ENCODE results near the gene CD47. TPM values are rescaled to one million over a fixed set of nuclear protein-coding genes. Genes with fewer than 3 reads are reported as not detected.

CD47 gene
- total RNA-seq, 3 donors from 2014 or later = 68.5 to 83.0 (median 73.2) TPM

DNA sequence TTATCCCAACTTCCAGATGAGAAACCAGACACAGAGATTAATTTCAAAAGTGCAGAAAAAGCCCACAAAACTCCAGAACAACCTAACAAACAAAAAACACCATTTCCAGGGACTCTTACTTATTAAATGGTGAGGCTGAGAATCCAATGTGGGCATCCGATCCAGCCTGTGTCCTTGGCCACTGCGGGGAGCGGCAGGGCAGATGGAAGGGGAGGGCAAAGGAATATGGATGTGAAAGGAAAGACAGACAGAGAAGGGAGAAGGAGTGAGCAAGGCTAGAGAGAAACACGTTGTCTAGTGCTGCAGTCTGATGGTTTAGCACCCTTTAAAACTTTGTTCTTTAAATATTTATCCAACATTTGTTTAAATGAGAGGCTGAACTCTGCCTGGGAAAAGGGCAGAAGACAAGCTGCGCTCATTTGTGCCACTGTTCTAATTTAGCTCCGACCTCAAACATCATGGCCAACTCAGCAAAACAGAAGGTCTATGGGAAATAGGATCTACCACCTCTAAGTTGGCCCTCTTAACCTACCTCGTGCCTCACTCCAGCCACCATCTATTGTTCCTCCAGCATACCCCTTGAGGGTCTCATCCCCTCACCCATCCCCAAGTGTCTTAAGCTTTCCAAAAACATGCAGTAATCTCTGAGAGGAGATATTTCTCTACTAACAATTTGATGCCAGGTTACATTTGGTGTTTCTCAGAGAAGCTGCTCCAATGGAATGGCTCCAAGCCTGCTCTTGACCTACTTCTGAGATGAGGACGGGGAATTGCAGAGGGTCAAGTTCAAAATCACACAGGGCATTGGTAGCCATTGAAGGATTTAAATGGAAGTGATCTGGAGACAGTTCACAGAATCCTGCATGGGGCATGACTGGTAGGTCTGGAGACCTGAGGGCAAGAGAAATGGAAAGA, 77.4 kb downstream of the CD47 start:
- Histone ChIP-seq H3K4me1 (ENCODE audit: low read depth) (no peaks in the 10 kb centered on the region), H3K36me3 (ENCODE audit: low read depth) (no peaks in the 10 kb centered on the region), H3K4me3 (no peak overlapping the region), H3K9me3 (no peaks in the 10 kb centered on the region)
- intact Hi-C loops (cut with DNase I, micrococcal nuclease) = no loop called here
- DNase-seq = no peak
- TF ChIP-seq, protein P1, sequence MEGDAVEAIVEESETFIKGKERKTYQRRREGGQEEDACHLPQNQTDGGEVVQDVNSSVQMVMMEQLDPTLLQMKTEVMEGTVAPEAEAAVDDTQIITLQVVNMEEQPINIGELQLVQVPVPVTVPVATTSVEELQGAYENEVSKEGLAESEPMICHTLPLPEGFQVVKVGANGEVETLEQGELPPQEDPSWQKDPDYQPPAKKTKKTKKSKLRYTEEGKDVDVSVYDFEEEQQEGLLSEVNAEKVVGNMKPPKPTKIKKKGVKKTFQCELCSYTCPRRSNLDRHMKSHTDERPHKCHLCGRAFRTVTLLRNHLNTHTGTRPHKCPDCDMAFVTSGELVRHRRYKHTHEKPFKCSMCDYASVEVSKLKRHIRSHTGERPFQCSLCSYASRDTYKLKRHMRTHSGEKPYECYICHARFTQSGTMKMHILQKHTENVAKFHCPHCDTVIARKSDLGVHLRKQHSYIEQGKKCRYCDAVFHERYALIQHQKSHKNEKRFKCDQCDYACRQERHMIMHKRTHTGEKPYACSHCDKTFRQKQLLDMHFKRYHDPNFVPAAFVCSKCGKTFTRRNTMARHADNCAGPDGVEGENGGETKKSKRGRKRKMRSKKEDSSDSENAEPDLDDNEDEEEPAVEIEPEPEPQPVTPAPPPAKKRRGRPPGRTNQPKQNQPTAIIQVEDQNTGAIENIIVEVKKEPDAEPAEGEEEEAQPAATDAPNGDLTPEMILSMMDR (IDR thresholded peaks at IDR 0.05) = no peak
- no peak for ATAC-seq

DNA sequence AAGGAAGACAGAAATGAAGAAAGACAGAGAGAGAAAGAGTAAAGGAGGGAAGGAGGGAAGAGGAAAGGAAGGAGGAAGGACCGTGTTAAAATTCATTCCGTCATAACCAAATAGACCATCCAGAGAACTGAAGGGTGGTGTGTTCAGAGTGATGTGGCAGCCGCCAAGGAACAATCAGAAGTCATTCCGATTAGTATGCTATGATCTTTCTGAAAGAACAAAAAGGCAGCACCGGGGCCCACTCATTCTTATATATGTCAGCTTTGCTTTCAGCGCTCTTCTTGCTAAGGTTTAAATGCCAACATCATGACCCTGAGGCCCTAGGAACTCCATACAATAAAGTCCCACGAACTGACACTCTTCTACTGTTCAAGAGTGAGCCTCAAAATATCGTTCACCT, 78.5 kb downstream of the CD47 start:
- intact Hi-C loops (cut with DNase I, micrococcal nuclease) = no loop called here
- Histone ChIP-seq H3K4me1 (ENCODE audit: low read depth) (no peaks in the 10 kb centered on the region), H3K9me3 (no peaks in the 10 kb centered on the region), H3K4me3 (no peak overlapping the region), H3K36me3 (ENCODE audit: low read depth) (no peaks in the 10 kb centered on the region)
- TF ChIP-seq, protein P1 (IDR thresholded peaks at IDR 0.05) = no peak
- DNase-seq = no peak
- no peak for ATAC-seq

DNA sequence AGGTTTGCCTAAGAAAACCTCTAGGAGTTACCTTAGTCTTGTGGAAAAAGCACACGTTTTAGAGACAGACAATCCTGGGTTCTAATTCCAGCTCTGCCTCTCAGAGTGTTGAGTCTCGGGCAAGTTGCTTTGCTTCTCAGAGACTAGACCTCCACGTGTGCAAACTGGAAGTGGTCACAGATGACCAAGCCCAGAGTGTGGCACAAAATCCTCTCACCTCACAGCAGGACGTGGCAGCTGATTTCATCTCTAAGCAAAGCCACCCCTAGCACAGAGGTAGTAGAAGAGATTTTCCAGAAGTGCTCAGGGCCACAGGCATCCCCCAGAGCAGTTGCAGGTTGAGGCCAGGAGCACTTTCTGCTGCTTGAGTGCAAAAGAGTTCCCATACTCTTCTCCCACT, 79.2 kb downstream of the CD47 start:
- TF ChIP-seq, protein P1 (IDR thresholded peaks at IDR 0.05) = no peak
- intact Hi-C loops (cut with DNase I, micrococcal nuclease) = no loop called here
- DNase-seq (no peak), ATAC-seq (no peak)
- Histone ChIP-seq H3K4me1 (ENCODE audit: low read depth) (peaks cover 3% of the 10 kb centered on the region), H3K4me3 (no peak overlapping the region), H3K36me3 (ENCODE audit: low read depth) (no peaks in the 10 kb centered on the region), H3K9me3 (no peaks in the 10 kb centered on the region)

DNA sequence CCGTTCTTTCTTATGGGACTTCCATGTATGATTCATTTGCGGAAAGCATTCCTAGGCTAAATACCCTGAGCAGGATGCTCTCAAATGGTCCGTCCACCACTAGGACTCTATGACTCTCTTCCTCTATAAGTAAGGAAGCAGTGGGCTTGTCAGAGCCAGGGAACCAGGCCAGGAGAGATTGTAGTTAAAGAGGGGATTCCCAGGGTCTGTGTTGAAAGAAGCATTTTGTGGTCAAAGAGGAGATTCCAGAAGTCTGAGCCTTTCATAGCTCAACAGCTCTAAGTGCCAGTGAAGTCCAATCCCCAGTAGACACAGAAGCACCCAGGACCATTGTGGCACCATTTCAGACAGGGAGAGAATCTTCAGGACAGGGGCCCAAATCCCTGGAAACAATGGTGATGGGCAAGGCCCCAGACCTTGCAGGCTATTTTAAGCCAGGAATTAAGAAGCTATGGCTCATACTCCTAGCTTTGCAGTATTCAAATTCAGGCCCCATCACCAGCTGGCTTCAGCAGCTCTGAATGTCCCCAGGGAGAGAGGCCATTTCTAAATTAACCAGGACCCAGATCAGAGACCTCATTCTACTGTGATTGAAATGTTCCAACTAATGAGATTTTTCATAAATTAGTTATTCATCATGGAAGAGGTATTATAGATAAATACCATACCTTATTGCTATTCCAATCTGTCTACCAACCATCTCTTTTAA, 81.7 kb downstream of the CD47 start:
- Histone ChIP-seq H3K36me3 (ENCODE audit: low read depth) (no peaks in the 10 kb centered on the region), H3K4me1 (ENCODE audit: low read depth) (peaks cover 10% of the 10 kb centered on the region), H3K9me3 (no peaks in the 10 kb centered on the region), H3K4me3 (no peak overlapping the region)
- intact Hi-C loops (cut with DNase I, micrococcal nuclease) = no loop called here
- no peak for ATAC-seq
- TF ChIP-seq, protein P1 (IDR thresholded peaks at IDR 0.05) = no peak
- no peak for DNase-seq

DNA sequence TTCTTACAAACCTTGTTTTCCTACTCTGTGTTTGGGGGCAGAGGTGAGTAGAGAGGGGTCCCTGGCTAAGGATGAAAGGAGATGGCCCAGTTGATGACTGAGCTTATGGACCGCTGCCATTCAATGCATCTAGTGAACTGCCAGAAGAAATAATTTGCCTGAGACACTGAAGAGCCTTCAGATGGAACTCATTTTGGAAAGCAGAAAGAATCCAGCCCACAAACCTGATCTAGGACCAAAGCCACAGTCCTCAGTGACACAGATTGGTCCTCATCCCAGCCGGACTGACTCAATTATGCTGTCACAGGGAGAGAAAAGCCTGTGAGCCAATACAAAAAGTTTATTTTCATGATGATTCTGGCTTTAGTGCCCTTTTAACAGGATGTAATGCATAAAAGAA, 82.7 kb downstream of the CD47 start:
- TF ChIP-seq, protein P1 (IDR thresholded peaks at IDR 0.05) = no peak
- ATAC-seq = no peak
- Histone ChIP-seq H3K36me3 (ENCODE audit: low read depth) (no peaks in the 10 kb centered on the region), H3K4me1 (ENCODE audit: low read depth) (peaks cover 10% of the 10 kb centered on the region), H3K9me3 (no peaks in the 10 kb centered on the region), H3K4me3 (no peak overlapping the region)
- DNase-seq = no peak
- intact Hi-C loops (cut with DNase I, micrococcal nuclease) = no loop called here

Data from mucosa of descending colon (tissue), 3 donors.